HG03064 (cell line): Measurements from ENCODE around the gene SLK.
A peak's percentile ranks its signal among the peaks of the same experiment; 100 is the strongest.

Source experiments
- ATAC-seq: cut with Tn5 transposase; IDR thresholded peaks from one replicate; pipeline ENCODE4 v1.9.1; 2021; ENCODE audit warnings: low read depth; ENCODE audit not compliant: unreplicated experiment

Gene SLK

DNA sequence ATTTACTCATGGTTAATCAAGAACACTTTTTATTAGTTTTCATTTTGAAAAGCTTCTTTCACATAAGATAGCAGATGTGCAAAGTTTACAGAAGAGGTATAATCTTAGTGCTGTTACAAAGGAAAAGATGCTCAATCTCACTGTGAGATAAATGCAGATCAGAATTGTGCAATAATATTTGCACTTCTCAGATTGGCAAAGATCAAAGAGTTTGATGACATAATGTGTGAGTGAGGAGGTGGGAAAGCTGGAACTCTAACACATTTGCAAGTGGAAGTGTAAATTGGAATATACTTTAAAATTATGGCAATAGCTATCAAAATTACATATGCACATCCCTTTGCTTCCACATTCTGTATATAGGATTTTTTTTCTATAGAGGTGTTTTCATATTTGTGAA is 27.4 kb upstream of the SLK start:
- no peak for ATAC-seq

DNA sequence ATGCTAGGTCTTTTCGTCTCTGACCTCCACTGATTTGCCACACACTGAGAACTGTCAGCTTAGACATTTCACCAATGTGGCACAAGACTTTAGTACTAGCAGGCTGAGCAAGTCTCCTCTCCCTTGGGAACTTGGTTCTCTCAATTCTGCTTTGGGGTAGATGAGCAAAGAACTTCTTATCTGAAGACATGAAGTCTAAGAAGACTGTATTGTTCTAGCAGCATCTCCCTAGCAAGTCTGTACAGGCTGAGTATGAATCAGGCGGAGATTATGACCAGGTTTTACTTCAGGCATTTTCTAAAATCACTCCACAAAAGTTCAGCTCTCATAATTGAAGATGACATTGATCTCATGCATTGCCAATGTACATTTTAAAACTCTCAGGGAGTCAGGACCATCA is 25.1 kb upstream of the SLK start:
- no peak for ATAC-seq

DNA sequence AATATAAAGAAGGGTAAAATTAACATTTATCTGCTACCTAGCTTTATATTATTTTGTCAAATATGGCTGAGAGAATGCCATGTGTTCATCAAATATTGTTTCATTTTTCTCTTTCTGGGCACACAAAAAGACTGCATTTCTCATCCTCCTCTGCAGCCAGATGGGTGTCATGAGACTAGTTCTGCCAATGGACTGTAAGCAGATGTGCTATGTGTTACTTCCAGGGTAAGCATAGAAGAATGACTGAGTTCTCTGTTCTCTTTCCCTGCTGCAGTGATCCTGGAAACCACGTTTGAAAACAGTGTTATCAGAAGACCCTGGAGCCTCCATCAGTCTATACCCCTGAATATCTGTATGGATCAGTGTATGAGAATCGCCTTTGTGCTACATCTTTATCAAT is 24.1 kb upstream of the SLK start:
- ATAC-seq, result no peak

DNA sequence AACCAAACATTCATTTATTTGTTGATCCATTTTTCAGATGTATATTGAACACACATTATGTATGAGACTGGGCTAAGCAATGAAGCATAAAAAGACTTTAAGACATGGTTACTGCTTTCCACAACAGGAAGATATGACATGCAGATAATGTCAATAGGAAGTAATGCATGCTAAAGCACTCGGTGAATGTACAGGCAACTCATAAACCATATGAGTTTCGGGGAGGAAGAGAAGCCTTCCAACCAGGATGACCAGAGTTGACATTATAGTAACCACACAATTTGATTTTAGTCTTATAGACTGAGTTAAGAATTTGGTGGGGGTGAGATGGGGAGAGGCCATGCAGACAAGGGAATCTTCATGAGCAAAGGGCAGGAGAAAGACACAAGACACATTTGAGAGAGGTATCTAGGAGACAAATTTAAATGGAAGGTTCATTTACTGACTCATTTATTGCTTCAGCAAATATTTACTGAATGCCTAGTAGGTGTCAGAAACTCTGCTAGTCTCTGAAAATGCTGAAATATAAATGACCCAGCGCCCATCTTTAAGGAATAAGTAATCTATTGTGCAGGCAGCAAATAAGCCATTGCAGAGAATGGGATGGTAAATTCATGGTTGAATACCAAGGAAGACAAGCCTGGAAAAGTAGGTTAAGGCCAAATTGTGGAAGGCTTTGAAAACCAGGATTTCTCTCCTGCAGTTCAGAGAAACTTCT is 19.0 kb upstream of the SLK start:
- ATAC-seq, result no peak

DNA sequence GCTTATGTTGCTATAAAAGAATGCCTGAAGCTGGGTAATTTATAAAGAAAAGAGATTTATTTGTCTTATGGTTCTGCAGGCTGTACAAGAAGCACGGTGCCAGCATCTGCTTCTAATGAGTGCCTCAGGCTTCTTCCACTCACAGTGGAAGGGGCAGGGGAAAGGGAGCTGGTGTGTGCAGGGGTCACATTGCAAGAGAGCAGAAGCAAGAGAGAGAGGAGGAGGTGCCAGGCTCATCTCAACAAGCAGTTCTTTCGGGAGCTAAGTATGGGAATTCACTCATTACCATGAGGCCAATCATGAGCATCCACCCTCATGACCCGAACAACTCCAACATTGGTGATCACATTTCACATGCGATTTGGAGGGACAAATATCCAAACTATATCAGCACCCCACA is 17.2 kb upstream of the SLK start:
- no peak for ATAC-seq

DNA sequence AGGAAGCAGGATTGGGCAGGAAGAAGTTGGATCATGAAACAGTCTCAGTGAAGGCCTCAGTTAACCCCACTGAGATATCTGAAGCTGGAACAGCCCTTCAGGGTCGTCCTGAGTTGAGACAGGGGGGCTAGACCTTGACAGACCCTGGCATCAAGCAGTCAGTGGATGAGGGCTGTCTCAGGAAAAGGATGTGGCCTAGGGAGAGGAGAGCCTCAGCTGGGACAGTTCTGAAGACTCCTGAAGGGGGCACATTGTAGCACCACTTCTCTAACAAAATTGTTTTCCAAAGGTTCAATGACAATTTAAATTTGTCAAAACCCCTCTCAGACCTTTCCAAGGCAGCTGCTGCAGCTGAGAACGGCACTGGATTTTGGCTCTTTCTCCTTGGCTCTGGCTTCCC is 15.8 kb upstream of the SLK start:
- ATAC-seq, result no peak

DNA sequence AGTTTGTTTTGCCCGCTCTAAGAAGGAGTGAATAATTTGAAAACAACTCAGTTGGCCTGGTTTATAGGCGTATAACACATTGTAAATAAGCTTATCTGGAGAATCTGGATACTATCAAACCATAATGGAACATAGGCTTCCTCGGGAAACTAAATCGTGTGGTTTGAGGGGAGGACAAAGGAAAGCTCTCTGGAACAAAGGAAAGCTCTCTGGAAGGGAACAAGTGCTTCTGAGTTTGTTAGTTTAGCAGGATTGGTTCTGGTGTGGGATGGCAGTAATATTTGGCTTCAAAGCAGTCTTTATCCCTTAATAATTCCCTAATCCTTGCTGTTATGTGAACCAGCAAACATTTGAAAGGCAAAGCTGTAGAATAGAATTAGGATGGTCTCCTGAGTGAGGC is 15.0 kb upstream of the SLK start:
- no peak for ATAC-seq

DNA sequence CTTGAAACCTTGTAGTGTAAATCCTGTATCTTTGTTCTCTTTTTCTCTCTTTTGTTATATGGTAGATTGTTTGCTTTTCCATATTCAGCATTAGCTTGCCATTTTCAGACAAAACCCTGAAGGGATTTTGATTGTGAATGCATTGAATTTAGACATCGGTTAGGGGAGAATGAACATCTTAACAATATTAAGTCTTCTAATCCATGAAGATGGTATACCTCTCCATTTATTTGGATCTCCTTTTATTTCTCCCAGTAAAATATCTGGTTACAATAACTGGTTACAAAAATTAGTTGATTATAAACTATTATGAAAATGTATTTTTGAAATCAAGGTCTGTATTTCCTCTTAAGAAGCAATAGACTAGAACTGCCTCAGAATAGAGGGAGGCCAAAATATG is 12.4 kb upstream of the SLK start:
- ATAC-seq, result no peak

DNA sequence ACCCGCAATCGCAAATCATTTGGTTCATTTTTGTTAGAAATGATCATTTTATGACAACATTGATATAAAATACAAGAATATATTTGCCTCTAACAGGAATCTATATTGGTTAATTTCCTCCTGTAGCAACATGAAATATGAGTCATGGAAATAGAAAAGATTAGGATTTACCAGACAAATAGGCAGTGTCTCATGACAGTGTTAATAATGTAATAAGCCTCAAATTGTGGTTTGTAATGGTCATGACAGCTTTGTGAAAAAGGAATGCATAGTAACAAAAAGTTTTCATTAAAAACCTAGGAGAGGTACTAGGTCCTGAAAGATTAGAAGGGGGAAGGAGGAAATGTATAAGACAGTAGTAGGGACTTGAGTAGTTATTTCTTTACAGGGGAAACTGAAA is 7.9 kb upstream of the SLK start:
- no peak for ATAC-seq

DNA sequence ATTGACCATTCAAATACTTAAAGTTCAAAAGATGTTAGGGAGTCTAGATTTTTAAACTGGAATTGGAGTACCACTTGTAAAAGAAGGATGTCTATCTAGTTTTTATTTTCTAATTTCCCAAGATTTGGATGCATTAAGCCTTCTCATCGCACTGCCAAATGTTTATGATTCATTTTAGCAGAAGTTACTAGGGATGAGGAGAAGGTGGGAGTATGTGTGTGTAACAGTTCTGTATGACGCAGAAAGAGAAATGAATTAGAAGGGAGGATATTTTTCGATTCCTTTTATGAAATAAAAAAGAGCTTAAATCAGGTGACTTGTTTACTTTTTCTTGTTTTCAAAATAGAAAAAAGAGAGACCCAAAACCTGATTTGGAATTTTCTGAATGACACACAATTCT is 6.8 kb upstream of the SLK start:
- no peak for ATAC-seq

DNA sequence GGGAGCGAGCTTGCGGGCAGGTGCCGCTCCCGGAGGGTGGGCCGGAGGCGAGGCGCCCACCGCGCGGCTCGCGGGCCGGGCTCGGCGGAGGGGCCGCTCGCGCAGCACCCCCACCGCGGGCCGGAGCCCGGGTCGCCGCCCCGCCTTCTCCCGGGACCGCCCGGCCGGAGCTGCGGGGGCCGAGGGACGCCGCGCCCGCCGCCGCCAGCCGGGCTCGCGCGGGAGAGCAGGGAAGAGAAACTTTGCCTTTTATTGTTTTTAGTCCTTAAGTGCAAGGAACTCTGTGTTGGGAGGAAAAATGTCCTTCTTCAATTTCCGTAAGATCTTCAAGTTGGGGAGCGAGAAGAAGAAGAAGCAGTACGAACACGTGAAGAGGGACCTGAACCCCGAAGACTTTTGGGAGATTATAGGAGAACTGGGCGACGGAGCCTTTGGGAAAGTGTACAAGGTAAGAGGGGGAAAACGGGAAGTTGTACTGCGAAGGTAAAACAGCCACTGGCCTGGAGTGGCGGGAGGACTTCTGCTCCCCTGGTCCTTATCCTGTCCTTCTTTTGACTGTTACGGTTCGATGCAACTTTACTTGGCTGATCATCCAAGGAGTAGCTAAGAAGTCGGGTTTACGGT is 620 bp downstream of the SLK start:
- ATAC-seq, result peak; percentile 47

DNA sequence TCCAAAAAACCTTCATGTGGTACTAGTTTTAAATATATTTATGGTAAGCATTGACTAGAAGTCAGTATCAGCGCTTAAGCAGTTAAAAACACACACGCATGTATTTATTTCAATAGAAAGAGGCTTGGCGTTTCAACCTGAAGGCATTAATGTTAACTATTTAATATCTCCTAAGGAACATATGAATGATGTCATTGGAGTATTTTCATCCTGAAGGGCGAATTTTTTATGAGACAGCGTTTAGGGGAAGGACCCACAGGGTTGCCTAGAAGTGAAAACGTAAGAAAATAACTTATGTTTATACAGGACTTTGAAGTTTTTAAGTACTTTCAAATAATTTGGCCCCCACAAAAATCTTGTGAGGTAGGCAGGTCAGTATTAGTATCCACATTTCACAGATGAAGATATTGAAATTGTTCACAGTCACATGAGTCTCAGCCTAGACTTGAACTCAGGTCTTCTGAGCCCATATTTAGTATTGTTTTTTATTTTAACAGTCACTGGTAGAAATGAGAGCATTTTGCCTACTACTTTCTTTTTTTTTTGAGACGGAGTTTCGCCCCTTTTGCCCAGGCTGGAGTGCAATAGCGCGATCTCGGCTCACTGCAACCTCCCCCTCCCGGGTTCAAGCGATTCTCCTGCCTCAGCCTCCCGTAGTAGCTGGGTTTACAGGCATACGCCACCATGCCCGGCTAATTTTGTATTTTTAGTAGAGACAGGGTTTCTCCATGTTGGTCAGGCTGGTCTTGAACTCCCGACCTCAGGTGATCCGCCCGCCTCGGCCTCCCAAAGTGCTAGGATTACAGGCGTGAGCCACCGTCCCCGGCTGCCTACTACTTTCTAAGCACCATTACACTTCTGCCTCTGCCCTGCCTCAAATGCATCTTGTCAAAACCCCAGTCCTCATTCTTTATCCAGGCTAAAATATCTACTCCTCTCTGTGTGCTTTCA is 1.8 kb downstream of the SLK start:
- ATAC-seq, result no peak

DNA sequence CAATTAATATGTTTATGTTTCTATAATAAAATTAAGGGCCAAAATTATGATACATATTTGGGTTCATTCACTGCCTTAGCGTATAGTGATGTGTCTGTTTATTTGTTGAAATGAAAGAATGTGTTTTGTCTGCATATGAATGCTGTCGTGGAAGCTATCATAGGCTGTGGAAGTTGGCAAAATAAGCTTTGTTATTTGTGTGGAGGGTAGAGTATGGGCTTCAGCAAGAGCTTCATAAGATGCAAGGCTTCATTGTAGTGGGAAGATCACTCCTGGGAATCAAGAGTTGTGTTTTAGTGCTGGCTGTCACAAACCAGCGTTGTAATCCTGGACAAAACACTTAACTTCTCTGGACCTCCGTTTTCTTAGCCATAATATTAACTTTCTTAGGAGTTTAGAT is 2.5 kb downstream of the SLK start:
- ATAC-seq, result no peak

DNA sequence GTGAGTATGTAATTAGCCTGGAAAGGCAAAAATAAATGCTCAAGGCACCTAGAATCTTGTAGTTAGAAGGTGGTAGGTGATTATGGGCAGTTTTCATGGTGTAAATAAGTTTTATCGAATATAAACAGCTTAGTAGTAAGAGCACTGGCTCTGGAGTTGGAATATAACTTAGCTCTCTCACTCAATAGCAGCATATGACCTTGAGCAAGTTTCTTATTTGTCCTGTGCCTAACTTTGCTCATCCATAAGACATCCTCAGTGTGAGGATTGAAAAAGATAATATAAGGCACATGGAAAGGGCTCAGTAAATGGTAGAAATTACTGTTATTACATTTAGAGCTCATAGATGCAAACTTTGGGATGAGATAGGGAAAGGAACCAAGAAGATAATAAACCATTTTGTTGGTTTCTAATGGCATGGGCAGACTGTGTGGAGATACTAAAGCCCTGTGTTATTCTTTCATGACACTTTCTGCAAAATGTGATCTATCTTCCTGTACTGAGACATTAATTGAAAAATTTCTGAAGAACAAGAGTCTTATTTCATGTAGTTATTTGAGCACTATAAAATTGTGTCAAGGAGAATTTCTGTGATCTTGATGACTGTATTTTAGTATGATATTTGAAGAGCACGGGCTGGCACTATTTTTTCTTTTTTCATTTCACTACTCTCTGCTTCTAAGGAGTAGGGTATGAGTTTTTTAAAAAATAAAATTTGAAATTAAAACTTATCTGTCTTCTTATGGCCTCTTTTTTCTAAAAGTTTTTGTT is 3.1 kb downstream of the SLK start:
- ATAC-seq, result no peak

DNA sequence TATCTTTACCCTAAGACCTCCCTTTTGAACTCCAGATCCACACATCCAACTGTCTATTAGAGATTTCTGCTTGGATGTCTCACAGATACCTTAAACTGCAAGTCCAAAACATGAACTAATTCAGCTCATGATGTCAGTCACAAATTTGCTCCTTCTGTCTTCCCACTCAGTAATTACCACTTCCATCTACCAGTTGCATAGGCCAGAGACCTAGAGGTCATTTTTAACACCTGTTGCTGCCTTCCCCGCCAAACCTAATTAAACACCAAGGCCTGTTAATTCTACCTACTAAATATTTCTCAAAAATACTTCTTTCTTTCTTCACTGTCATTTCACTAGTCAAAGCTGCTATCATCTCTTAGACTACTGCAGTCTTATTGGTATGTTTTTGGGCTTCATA is 8.2 kb downstream of the SLK start:
- ATAC-seq, result no peak

DNA sequence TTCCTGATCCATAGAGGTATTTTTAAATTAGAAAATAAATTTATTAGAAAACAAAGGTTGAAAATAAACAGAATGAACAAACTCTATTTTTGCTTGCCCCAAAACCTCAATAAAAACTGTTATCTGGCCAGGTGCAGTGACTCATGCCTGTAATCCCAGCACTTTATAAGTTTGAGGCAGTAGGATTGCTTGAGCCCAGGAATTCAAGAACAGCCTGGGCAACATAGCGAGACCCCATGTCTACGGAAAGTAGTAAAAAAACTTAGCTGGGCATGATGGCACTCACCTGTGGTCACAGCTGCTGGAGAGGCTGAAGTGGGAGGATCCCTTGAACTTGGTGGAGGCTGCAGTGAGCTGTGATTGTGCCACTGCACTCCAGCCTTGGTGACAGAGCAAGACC is 10.3 kb downstream of the SLK start:
- no peak for ATAC-seq

DNA sequence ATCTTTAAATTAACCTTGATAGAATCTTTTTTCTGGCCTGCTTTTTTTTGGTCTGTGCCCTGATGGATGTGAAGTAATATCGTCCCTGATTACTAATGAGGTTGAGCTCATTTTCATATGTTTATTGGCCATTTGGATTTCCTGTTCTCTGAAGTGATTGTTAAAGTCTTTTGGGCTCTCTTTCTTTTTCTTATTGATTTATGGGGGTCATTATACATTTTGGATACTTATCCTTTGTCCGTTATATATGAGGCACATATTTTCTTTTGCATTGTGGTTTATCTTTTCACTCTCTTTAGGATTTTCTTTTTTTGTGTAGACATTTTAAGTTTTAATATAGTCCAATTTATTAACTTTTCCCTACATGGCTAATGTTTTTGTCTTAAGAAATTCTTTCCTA is 12.6 kb downstream of the SLK start:
- no peak for ATAC-seq

DNA sequence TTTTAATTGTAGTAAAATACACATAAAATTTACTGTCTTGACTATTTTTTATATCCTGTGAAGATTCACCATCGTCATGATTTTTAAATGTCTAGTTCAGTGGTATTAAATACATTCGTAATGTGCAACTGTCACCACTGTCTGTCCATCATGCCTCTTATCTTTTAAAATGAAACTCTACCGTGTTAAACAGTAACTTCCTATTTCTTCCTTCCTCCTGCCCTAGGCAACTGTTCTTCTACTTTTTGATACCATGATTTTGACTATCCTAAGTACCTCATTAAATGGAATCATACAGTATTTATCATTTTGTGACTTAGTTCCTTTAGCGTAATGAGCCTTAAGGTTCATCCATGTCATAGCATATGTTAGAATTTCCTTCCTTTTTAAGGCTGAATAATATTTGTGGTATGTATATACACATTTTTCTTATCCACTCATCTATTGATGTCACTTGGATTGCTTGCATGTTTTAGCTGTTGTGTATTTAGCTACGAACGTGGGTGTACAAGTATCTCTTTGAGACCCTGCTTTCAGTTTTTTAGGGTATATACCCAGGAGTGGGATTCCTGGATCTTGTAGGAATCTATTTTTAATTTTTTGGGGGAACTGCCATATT is 13.5 kb downstream of the SLK start:
- ATAC-seq, result no peak

DNA sequence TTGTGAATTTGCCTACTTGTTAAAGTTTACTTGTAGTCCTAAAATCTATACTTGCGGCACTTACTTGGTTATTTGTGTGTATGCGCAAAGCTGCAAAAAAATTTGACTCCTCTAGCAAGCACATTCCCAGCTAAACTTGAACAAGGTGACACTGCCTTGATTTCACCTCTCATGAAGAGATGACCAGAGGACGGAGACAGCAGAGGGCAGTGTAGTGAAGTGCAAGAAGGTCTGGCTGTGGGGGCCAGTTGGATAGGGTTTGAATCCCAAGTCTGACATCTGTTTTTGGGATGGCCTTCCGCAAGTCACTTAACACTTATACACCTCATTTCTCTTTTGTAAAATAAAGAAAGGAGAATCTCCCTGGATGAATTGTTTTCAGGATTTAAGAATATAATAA is 15.7 kb downstream of the SLK start:
- ATAC-seq, result no peak

DNA sequence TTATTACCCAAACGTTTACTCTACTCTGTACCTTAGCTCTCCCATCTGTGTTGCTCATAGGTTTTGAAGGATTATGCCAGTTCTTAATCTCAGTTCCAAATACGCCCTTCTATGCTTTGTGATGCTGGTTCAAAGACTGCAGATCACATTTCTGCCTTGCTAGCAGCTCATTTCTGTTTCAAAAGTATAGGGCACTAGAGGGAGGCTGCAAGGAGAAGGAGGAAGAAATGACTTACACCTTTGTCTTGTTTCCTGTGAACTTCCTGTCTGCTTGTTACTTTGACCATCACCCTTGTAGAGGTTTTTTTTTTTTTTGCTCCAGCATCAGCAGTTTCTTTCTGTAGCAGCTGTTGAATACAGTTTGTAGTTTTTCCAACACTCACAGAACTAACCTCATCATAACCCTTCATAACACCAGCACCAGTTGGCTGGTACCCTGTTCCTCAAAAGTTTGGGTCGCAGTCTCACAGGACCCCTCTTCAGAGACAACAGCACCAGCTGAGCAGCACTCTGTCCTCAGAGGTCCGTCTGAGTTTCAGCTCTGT is 16.5 kb downstream of the SLK start:
- ATAC-seq, result peak; percentile 77
